HG02885 (cell line): ENCODE results near the gene DNAJC18.

Source experiments
- ATAC-seq: cut with Tn5 transposase; IDR thresholded peaks from one replicate; pipeline ENCODE4 v1.9.1; 2021; ENCODE audit warnings: mild to moderate bottlenecking; ENCODE audit not compliant: unreplicated experiment, poor library complexity

The DNAJC18 gene

DNA sequence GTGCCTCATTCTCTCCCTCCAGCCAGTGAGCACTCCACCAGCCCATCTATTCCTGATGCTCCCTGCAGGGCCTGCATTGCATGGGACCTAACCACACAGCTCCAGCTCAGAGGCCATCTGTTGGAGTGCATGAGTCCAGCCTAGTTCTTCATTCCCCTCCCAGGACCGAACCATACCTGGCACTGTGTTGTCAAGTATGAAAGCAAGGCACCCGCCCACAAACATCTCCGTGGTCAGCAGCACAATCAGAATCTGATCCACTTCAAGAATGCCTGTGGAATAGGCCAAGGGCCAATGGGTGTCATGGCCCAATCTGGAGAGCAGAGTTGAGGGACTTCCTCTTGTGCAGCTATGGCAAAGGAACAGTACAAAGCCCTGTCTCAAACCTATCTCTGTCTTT, 62.1 kb downstream of the DNAJC18 start:
- no peak for ATAC-seq

DNA sequence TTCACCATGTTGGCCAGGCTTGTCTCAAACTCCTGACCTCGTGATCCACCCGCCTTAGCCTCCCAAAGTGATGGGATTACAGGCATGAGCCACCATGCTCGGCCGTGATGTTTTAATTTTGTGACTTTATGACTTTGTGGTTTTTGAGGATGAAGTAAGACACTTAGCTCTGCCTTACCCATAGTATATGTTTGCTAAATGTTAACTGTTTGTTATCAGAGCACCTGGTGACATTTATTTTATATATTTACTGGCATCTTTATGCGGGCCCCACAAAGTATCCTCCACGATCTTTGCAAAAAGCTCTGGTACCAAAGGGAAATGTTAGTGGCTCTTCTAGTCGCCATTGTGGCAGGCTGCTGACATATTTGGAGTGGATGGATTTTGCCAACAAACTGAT, 63.0 kb downstream of the DNAJC18 start:
- ATAC-seq: no peak

DNA sequence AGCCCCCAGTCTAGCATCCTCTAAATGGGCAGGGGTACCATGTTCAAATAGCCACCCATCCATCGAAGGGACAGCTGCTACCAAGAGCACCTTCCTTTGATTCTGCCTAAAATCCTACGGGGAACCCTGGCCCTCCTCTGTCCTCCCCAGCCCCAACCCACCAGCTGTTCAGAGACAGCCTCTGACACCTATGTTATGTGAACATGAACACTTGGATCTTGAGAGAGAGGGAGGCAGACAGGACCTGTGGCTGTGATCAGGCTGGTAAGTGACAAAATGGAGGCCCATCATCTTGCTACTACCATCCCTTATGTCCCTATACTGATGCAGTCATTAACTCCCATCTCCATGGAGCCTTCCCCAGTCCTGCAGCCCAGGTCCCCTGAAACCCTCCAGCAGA, 64.4 kb downstream of the DNAJC18 start:
- ATAC-seq: no peak

DNA sequence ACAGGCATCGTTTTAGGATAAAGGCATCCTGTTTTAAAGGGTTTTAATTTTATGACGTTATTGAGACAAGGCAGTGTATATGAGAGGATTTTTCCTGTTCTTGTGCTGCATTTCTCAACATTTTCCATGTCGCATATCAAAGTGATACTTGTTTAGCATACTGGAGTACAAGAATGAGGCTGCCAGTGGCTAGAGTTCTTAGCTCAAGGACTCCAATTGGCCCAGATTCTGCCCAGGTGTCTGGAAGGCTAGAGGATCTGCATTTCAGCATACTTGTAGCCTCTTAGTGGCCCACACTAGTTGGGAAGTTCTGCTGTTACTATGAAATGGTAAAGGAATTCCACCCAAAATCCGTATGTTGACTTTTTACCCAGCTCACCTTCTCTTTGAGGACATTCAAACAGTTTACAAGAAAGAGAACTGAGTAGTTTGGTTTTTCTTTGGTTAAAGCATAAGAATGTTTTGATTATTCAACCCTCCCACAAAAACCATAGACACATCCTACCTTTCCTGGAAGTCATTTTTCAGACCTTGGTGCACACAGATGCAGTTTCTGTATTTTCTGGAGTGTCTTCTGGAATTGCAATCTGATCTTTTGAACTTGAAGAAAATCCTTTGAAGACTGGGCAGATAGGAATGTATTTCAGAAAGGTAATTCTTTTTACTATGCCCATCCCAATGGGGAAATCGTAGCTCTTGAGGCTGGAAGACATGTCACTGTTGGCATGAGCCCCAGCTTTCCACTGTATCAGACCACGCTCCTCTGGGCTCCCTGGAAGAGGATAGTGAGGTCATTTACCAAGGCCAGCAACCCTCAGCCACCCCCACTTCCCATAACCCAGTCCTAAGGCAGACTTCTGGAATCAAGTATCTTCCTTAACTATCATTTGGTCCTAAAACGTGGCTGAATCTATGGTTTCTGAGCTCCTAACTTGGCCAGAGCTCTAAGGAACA, 67.6 kb downstream of the DNAJC18 start:
- ATAC-seq: no peak

DNA sequence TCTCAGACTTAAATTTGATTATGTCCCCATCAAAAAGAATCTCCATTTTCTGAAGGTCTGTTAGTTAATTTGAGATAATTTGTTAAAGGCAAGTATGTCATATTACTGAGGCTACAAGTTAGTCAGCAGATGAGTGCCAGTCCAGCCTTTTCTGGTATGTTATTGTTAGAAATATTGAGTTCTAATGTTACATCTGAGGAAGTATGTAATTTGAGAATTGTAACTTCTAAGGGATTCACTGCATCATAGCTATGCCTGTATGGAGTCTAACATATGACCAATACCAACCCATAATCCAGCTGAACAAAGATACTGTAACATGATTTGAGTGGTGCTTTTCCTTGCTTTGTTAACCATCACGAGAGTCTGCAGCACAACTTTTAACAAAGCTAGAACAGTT, 70.1 kb downstream of the DNAJC18 start:
- ATAC-seq: no peak

DNA sequence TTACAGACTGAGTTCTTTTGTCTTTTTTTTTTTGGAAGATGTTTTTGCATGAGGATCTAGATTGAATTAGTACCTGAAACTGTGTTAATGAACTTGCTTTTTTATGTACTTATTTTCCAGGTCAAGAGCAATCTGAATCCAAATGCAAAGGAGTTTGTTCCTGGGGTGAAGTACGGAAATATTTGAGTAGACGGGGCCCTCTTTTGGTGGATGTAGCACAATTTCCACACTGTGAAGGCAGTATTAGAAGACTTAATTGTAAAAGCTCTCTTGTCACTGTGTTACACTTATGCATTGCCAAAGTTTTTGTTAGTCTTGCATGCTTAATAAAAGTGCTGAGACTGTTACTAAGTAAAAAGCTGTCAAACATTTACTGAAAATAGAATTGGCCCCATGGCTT, 70.7 kb downstream of the DNAJC18 start:
- ATAC-seq: no peak

DNA sequence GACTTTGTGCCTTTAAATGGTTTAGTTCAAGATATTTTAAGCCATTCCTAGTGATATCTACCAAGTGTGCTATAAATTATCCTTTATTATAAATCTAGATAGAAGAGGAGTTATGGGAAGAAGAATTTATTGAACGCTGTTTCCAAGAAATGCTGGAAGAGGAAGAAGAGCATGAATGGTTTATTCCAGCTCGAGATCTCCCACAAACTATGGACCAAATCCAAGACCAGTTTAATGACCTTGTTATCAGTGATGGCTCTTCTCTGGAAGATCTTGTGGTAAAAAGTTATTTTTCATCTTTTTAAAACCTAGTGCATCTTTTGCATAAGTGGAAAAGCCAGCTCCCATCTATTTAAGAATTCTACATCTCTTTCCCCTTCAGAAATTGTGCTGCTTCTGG, 74.9 kb downstream of the DNAJC18 start:
- ATAC-seq: no peak

DNA sequence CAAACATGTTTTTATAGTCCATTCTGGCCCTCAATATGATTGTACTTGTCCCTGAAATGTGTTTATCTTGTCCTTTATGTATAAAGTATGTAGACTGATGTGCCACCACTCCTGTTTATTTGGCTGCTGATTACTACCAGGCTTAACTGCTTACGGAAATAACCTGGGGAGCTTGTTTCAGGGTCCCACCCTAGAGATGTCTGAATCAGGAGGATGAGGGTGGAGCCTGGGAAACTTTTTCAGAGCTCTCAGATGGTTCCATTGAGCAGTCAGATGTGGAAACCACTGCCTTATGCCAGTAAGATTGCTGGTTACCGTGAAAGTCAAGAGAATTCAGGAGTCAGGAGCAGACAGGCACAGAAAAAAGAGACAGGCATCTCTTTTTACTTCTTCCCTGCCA, 75.4 kb downstream of the DNAJC18 start:
- no peak for ATAC-seq

DNA sequence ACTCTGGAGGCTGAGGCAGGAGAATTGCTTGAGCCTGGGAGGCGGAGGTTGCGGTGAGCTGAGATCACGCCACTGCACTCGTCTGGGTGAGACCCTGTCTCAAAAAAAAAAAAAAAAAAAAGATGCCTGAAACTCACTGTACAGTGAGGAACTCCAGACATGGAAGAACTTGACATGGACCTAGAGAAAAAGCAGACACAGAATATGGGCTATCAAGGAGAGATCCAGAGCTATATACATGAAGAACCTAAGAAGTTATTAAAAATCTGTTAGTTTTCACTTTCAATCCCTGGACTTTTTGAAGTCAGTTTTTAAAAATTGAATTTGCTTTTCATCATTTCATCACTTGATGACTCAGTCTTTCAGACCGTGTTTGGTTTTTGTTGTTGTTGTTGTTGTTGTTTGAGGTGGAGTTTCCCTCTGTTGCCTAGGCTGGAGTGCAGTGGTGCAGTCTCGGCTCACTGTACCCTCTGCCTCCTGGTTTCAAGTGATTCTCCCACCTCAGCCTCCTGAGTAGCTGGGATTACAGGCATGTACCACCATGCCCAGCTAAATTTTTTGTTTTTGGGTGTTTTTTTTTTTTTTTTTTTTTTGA, 77.4 kb downstream of the DNAJC18 start:
- no peak for ATAC-seq

DNA sequence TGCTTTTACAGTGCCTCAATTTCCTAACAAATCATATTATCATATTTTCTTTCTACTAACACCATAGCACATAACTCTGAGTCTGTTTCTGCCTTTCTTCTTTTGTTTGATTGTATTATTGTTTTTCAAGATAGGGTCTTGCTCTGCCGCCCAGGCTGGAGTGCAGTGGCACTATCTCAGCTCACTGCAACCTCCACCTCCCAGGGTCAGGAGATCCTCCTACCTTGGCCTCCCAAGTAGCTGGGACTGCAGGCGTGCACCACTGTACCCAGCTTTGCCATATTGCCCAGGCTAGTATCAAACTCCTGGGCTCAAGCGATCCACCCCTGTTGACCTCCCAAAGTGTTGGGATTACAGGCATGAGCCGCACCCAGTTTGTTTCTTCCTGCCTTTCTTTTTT, 78.9 kb downstream of the DNAJC18 start:
- ATAC-seq: no peak
